HT-29 (cell line): ENCODE measurements around the gene NLK. TPM values are rescaled to one million over a fixed set of nuclear protein-coding genes. Genes with fewer than 3 reads are reported as not detected.
"Not testable (repeated sequence)": the region's sequence is repeated elsewhere in the genome, so short reads cannot be mapped to it uniquely, and the experiment has no call there.

Experiments
- DNase-seq: peaks from one replicate; pipeline ENCODE4 v3.0.0-alpha.2; 2015; ENCODE audit warnings: low spot score
- total RNA-seq: library from RNA; depleted of rRNA; stranded (reverse); fragments of >200 nt; shearing (Covaris generic); gene quantifications from 2 replicates; pipeline ENCODE4 v1.2.3, GENCODE V29; 2014

Gene NLK
- total RNA-seq, 1 experiment from 2014 or later = 17.7 TPM

DNA sequence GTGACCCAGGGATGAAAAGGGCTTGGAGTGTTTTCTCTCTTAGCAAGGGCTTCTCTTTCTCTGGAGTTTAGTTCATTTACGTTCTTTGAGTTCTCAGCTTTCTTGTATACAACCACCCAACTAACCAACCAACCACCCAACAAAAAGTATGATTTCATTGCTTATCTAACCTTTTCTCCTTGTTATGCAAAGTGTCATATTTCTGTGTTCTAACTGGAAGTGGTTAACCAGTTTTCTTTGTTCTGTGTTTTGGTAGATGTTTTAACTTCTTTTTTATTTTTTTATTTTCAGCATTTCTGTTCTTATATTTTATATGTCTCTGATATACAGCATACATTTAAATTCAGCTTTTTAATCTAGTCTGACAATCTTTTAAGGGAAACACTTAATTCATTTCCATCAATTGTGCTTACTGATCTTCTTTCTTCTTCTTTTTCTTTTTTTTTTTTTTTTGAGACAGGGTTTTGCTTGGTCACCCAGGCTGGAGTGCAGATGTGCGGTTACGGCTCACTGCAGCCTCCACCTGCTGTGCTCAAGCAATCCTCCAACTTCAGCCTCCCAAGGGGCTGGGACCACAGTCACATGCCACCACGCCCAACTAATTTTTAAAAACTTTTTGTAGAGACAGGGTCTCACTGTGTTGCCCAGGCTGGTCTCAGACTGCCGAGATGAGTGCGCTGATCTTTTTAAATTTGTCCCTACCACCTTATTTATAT lies 29.6 kb downstream of the NLK start:
- no peak for DNase-seq

DNA sequence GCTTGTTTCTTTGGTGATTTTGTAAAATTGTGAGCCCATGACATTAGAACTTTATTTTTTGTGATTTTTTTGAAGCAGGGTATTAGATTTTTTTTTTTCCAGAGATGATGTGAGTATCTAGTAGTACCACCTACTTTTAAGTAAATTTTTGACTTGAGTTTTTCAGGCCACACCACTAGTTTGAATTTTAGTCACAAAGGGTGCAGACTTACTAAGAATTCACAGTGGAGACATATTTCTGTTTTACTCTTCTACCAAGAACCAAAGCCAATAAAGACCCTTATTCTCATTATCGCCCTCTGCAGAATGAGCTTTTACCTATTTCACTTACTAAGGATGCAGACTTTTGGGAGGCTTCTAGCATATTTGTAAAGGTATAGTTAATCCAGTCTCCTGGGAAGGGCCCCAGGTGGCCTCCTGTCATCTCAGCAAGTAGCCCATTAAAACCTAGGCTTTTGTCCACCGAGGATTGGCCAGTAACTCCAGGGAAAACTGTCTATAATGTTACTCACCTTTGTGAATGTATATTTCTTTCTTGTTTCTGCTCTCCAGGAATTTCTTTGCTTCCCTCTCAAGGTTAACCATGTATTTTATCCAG lies 30.6 kb downstream of the NLK start:
- no peak for DNase-seq

DNA sequence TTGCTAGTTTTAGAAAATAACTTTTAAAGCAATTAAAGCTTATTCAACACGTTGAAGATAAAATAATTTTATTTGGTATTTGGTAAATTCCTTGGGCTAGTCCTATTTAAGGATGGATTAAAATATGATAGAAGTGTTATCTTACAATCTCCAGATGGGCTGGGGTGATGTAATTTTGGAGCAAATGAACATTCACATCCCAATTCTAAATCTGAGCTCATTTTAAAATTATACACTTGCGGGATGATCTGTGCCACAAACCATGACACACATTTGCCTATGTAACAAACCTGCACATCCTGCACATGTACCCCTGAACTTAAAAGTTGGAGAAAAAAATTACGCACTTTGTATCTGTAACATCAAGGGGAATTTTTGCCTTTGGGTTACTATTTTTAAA lies 31.5 kb downstream of the NLK start:
- no peak for DNase-seq

DNA sequence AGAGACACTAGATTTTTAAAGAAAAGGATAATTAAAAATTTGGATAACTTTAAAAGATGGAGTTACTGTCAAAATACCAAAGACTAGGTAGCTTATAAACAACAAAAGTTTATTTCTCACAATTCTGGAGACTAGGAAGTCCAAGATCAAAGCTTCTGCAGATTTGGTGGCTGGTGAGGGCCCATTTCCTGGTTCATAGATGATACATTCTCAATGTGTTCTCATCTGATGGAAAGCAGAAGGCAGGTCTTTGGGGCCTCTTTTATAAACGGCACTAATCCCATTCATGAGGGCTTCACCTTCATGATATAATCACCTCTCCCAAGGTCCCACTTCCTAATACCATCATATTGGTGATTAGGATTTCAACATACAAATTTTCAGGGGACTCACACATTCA lies 33.7 kb downstream of the NLK start:
- no peak for DNase-seq

DNA sequence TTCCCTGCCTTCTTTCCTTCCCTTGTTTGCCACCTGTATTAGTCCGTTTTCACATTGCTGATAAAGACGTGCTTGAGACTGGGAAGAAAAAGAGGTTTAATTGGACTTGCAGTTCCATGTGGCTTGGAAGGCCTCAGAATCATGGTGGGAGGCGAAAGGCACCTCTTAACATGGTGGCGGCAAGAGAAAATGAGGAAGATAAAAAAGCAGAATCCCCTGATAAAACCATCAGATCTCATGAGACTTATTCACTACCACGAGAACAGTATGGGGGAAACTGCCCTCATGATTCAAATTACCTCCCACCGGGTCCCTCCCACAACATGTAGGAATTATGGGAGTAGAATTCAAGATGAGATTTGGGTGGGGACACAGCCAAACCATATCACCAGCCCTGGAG lies 34.7 kb downstream of the NLK start:
- DNase-seq = not testable (repeated sequence)

DNA sequence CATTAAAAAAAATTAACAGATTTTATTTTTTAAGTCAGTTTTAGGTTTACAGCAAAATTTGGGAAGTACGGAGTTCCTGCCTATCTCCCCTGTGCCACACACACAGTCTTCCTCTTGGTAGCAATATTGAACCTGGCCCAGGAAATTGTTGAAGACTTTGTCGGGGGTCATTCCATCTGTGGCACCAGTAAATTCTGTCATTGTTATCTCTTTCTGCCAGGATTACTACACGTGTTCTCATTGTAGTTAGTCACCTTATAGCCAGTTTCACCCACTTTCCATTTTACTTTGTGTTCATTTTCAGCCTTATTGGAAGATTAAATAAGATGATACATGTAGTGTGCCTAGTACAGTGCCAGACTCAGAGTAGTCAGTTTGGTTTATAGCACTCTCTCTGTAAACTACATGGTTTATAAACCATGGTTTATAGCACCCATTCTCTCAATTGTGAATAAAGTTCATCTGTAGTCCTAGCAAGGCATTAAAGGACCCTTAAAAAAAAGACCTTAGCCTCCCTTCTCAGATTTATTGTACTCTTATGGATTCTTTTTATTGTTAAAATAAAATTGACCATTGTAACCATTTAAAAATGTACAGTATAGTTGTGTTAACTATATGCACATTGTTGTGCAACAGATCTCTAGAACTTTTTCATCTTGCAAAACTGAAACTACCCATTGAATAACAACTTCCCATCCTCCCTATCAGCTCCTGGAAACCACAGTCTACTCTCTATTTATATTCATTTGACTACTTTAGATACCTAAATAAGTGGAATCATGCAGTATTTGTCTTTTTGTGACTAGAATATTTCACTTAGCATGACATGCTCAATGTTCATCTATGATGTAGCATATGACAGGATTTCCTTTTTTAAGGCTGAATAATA lies 36.1 kb downstream of the NLK start:
- no peak for DNase-seq

DNA sequence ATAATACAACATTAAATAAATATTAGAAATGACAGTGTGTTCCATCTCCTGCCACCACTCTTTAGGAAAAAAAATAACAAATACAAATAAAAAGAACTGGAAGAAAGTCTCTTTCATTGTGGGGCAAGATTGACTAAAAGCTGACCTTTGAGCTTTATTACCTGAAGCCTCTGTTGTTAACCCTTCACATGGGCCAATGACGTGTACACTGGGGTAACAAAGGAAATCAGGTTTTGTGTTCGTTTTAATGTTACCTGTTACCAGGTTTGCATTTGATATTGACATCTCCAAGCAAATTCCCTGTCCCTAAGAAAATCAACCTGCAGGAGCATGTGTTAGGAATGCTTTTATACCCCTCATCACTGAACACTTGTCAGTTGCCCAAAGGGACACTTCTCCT lies 39.0 kb downstream of the NLK start:
- peak; percentile 5 for DNase-seq

DNA sequence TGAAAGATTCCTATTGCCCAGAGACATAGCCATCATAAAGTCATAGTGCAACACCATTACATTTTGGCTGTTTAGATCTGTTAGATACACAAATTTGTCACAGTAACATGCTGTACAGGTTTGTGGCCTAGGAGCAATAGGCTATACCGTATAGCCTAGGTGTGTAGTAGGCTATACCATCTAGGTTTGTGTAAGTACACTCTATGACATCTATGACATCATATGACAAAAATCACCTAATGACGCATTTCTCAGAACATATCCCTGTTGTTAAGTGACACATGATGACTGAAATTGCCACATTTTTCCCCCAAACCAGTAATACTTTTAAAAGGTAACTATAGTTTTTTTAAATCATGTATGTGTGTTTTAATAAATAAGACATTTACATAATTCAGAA lies 43.3 kb downstream of the NLK start:
- DNase-seq = no peak

DNA sequence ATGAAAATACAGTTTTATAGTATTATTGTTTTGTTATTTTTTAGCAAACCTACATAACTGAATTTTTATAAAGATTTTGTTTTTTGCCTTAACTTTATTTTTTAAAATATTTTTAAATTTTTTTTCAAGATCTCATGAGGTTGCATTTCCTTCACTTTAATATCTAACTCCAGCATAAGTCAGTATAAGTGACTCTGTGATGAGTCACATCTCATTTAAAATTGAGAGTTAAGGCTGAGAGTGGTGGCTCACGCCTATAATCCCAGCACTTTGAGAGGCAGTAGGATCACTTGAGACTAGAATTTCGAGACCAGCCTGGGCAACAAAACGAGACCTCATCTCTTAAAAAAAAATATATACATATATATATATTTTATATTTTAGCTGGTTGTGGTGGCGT lies 44.0 kb downstream of the NLK start:
- no peak for DNase-seq

DNA sequence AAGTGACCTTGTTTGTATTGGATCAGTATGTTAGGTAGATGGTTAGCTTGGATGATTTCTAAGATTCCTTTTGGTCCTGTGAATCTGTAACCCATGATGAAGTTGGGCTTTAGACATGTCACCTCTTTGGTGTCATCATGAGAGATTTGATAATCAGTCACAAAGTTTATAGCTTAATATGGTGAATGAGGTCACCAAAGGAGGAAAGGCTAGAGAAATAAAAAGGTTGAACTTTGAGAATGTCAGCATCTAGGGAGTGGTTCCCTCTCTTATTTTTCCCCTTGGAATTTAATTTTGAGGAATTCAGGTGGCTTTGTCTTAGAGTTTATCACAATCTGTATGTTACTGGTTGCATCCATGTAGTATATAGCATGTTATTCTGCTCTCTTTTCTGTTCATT lies 45.3 kb downstream of the NLK start:
- DNase-seq = no peak

DNA sequence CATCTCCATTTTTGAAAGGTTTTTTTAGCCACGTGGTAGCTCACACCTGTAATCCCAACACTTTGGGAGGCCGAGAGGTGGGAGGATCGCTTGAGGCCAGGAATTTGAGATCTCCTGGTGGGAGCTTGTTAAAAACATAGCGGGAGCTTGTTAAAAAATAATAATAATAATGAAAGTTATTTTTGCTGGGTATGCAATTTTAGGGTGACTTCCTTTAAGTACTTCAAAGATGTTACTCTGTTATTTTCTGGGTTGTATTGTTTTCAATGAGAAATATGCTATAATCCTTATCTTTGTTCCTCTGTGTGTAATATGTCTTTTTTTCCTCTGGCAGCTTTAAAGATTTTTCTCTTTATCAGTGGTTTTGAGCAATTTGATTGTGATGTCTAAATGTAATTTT lies 48.1 kb downstream of the NLK start:
- DNase-seq = no peak

DNA sequence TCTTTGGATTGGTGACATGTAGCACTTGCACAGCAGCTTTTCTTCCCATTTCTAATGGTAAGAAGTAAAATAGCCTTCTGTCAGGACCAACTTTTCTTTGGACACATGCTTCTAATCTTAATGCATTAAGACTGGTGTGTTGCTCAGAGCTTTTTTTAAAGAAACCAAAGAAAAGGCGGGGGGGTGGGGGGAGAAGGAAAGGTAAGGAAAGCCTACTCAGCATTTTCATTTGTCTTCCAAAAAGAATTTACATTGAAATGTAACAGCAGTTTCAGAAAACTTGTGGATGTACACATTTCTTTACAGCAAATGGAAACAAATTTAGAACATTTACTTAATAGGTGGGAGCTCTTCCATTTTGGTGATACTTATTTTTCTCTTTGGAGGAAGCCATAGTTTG lies 49.6 kb downstream of the NLK start:
- DNase-seq = no peak

DNA sequence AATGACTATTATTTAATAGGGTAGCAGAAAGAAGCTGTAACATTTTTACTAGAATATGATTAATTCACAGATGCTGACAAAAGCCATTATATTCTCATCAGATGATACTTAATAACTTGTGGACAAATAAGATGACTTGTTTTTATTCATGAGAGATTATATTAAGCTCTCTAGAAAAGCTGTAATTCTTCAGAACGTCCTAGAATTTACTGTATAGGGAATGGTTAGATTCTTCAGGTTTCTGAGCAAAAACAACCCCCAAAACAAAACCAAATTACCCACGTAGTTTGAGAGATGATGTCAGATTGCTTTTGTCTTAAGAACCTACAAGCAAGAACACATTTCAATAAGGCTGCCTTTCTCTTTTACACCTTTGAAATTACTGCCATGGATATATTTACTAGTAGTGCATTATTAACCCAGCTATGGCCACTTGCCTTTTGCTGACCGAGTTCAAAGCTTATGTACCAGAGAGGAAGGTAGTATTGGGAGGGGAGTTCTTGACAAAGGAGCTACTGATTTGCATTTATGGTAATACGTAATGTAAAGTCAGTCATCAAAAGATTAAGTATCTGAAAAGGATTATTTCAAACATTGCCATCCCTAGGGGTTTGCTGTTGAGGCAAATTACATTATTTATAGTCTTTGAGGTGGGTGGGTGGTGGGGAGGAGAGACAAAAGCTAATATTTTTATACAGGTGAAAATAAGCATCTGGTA lies 51.7 kb downstream of the NLK start:
- no peak for DNase-seq

DNA sequence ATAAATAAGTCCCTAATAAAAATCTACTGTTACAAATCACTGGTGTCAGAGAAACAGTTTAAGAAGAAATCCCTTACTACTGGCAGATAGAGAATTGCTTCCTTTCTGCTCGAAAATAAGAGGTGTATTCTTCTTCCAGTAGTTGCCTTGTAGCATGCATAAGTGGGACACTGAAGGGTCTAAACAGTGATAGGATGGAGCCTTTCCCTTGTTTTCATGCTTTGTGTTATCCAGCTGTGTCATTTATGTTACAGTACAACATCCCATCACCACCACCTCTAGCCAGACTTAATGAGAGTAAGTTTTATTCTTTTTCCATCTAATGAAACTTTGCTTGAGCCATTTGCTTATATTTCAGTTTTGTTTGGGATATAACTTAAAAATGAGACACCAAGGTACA lies 54.3 kb downstream of the NLK start:
- no peak for DNase-seq

DNA sequence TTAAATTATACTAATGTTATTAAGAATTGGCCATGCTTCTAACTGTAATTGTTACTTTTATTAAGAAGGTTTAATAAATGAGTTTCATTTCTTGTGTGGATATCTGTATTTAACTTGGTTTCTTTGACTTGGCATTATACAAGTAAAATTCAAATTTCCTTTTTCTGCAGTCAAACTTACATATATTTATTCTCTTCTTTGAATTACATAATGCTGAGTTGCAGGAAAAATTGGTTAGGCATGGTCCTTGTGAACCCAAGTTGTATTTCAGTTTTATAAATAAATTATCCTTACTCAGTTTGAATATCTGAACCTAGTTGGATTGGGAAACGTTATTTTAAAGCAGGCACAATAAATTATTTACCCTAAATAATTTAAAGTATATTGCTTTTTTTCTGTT lies 54.8 kb downstream of the NLK start:
- no peak for DNase-seq

DNA sequence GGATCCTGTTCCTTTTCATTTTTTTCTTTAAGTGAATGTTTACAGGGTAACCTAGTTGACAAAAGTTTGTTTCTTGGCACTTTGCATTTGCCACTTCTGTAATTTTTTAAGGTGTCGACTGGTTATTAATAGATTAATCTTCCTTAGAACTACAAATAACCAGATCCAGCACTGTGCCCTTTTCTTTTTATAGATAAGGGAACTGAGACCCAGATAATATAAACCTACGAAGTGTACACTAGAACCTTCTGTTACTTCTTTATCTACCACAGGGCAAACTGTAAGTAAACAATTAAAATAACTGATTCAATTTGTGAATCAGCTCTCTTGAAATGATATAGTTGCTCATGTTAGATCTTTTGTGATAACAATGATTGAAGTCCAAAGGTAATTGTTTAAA lies 55.4 kb downstream of the NLK start:
- DNase-seq = peak; percentile 15

DNA sequence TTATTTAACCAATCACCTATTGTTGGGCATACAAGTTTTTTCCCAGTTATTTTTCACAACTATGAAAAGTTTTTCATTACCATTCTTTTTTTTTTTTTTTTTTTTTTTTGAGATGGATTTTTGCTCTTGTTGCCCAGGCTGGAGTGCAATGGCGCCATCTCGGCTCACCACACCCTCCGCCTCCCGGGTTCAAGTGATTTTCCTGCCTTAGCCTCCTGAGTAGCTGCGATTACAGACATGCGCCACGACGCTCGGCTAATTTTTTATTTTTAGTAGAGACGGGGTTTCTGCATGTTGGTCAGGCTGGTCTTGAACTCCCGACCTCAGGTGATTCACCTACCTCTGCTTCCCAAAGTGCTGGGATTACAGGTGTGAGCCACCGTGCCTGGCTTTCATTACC lies 56.1 kb downstream of the NLK start:
- DNase-seq = not testable (repeated sequence)

DNA sequence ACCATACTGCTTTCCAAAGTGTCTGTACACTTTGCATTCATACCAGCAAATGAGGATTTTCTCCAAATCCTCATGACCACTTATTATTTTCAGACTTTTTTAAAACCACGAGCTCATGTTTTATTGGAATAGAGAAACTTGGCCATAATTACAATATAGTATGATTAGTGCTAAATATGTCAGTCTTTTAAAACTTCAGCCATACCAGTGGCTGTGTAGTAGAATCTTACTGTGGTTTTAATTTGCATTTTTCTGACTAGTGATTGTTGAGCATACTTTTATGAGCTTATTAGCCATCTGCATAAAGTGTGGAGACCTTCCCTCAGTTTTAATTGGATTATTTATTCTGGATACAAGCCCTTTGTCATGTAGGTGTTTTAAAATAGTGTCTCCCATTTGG lies 57.8 kb downstream of the NLK start:
- no peak for DNase-seq

DNA sequence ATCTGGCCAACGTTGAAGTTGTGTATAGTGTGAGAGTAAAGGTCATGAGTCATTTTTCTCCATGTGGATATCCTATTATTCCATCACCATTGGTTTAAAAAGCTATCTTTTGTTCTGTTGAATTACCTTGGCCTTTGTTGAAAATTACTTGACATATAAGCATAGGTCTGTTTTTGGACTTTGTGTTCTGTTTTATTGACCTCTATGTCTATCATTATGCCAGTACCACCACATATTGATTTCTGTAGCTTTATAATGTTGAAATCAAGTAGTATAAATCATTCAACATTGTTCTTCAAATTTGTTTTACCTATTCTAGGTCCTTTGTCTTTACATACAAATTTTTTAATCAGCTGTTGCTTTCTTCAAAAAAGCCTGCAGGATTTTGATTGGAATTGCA lies 58.5 kb downstream of the NLK start:
- DNase-seq = no peak

DNA sequence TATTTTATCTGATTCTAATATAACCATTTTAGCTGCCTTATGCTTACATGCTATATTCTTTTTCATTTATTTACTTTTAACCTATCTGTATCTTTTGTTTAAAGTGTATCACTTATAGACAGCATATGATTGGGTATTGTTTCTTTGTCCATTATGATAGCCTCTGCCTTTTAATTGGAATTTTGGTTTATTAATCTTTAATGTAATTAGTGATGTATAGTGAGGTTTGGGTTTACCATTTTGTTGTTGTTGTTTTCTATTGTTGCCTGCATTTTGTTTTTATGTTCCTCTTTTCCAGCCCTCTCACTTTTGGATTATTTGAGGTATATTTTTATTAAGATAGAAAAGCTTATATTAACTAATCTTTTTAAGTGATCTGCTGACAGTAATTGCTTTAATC lies 59.4 kb downstream of the NLK start:
- no peak for DNase-seq

DNA sequence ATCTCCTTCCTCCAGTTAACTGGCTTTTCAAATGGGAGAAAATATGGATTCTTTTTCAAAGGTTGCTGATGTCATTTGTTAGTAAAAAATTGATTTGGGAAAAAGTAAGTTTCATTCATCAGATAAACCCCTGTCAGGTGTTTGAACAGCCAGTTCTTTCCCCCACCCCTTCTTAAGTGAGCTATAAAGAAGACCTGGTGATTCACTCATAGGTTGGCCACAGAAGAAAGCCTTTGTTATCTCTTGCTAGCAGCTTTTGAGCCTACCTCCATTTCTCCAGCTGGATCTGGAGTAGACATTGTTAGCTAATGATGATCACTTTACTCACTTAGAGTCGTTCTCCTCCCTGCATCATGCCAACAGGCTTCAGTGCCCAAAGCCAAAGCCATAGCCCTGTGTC lies 63.0 kb downstream of the NLK start:
- no peak for DNase-seq

DNA sequence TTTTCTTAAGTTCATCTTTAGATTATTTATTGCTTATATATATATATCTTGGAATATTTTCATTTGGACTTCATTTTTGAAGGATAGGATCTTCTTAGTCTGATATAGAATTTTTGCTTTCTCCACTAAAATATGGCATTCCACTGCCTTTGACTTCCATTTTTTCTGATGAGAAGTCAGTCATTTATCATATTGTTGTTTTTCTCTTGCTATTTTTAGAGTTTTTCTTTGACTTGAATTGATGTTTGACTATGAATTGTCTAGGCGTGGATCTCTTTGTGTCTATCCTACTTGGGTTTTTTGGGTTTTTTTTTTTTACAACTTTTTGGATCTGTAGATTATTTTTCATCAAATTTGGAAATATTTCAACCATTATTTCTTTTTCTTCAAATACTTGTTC lies 67.7 kb downstream of the NLK start:
- DNase-seq = no peak
